NCI-H2171 treated with DMSO at 0.1 percent for 48 hours (cell line): ENCODE data around the gene ROCK2.

Source experiments
- DNase-seq: peaks from one replicate; lab custom pipeline; 2025; lab: John Stamatoyannopoulos, UW

ROCK2 gene

GRCh38 chr2:11310212-11310611 is 34.2 kb downstream of the ROCK2 start:
- peak; percentile 24 for DNase-seq

DNA sequence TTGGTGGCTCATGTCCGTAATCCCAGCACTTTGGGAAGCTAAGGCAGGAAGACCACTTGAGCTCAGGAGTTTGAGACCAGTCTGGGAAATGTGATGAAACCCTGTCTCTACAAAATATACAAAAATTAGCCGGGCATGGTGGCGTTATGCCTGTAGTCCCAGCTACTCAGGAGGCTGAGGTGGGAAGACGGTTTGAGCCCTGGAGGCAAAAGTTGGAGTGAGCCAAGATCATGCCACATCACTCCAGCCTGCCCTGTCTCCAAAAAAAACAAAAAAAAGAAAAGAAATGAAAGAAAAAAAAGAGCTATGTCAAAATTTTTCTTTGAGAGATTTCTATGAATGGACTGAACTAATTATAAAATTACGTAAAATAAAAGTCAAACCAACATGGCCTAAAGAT is 34.7 kb downstream of the ROCK2 start:
- DNase-seq = no peak

DNA sequence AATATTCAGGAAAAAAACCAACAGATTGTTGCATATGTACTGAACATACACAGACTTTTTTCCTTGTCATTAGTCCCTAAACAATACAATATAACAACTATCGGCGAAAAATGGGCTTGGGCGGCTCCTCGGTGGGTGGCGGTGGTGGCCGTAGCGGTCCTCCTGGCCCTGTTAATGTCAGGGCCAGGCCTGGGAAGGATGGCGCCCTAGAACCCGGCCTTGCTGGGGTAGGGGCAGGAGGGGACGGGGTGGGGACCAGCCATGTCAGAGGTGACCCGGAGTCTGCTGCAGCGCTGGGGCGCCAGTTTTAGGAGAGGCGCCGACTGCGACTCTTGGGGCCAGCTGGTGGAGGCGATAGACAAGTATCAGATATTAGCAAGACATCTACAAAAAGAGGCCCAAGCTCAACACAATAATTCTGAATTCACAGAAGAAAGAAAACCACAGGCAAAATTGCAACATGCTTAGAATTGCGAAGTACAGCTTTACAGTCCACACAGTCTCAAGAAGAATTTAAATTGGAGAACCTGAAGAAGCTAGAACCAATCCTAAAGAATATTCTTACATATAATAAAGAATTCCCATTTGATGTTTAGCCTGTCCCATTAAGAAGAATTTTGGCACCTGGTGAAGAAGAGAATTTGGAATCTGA is 36.5 kb downstream of the ROCK2 start:
- DNase-seq = no peak

DNA sequence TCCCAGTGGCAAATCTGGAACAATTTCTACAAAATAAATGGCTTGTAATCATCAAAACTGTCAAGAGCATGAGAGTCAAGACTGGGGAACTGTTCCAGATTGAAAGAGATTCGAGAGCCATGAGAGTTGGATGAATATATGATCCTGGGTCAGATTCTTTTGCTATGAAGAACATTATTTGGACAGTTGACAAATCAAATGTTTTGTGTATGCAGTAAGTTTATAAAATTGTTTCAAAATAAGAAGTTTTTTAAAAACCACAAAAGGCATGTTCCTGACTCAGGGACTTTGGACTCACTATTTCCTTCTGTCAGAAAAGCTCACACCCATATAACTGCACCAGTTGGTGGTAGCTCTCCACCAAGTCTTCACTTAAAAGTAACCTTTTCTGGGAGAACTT is 38.5 kb downstream of the ROCK2 start:
- DNase-seq = no peak

DNA sequence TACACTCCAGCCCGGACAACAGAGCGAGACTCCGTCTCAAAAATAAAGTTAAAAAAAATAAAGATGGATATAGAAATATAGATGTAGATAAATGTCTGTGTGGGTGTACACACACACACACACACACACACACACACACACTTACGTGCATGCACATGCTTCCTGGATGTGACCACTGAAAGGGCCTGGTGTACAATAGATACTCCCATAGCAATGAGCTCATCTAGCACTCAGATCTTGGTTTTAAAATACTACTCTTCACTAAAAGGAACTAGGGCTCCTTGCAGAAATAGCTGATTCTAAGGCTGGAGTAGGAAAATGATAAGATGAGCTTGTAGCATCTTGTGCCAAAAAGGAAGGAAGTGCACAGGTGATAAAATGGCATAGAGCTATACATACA is 39.1 kb downstream of the ROCK2 start:
- no peak for DNase-seq

DNA sequence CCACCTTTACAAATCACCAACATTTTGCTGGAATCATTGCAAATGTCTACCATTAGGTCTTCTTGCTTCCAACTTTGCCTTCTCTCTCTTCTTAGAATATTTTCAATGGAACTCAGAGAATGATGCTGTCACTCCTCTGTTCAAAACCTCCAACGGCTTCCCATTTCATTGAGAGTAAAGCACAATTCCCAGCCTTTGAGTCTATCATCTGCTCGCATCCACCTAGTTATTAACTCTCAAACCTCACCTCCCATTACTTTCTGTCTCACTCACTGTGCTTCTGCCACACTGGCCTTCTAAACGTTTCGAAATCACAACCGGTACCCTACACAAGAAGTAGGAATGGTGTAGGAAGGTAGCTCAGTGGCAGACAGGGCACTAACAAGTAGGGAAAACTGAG is 40.0 kb downstream of the ROCK2 start:
- no peak for DNase-seq

- no peak for DNase-seq
Measured at GRCh38 chr2:11303290-11304013, 41.0 kb downstream of the ROCK2 start.

DNA sequence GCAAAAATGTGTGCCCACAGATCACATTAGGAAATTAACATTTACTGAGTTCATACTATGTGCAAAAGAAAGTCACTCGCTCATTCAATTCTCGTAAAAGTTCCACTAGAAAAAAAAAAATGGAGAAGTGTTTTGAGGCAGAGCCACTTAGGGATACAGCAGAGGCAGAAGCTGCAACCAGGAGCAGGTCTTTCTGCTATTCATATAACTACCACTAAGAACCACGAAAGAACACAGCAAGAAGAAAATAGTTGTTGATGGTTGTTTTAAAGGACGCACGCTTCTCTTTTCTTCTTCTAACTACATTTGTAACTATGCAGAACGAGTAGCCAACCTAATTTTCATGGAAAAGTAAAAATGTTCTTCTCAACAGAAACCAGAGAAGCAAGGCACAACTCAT is 45.0 kb downstream of the ROCK2 start:
- no peak for DNase-seq

DNA sequence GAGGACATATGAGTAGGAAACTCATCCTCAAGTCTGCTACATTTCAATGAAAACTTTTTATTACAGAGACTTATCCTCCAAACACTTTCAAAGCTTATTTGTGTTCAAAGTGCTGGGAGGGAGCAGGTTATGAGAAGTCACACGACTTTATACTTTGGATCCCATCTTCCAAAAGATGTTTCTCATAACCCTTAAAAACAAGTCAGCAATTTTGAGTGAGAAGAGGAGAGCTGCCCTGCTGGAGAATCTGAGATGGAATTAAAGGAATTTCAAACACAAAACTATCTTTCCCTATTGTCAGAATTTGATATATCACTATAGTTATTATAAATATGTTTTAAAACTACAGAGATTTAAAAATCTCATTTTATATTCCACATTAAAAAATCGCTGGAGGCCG is 45.8 kb downstream of the ROCK2 start:
- no peak for DNase-seq

DNA sequence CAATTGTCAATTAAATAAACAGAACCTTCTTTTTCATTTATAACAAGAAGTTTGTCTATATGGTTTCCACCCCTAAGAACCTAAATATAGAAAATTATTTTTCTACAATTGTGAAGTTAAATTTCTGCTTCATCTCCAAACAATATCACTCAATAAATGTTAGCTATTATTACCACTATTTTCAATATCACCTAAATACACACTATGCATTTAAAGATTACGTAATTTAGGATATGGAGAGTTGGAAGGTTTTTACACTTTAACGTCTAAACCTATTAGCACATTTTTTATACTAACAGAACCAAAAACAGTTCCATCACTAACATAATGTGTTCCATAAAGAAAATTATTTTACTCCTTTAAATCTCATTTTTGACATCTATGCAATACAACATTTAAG is 48.0 kb downstream of the ROCK2 start:
- no peak for DNase-seq

GRCh38 chr2:11292464-11293255 is 51.8 kb downstream of the ROCK2 start:
- no peak for DNase-seq

DNA sequence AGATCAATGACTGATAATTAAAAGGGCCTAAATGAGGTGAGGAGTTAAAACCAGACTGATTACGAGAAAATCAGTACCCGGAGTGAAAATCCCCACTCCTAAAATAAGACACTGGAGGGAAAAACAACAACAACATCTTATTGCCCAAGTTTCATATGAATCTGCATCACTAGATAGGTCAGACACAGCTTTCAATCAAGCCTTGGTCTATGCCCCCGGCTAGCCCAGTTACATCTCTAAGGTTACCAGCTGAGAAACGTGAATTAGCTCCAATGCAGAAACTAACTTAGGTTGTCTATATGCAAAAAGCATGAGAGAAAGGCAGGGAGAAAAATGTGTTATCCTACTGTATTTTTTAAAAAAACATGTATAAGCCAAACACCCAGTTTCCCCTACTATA is 53.7 kb downstream of the ROCK2 start:
- no peak for DNase-seq

- DNase-seq = no peak
Measured at GRCh38 chr2:11290211-11290610, 54.2 kb downstream of the ROCK2 start.

- DNase-seq = no peak
Measured at GRCh38 chr2:11288431-11288830, 56.0 kb downstream of the ROCK2 start.

GRCh38 chr2:11286749-11287148 is 57.7 kb downstream of the ROCK2 start:
- no peak for DNase-seq

GRCh38 chr2:11286323-11286722 is 58.1 kb downstream of the ROCK2 start:
- no peak for DNase-seq

- DNase-seq = no peak
Measured at GRCh38 chr2:11285499-11285898, 58.9 kb downstream of the ROCK2 start.

DNA sequence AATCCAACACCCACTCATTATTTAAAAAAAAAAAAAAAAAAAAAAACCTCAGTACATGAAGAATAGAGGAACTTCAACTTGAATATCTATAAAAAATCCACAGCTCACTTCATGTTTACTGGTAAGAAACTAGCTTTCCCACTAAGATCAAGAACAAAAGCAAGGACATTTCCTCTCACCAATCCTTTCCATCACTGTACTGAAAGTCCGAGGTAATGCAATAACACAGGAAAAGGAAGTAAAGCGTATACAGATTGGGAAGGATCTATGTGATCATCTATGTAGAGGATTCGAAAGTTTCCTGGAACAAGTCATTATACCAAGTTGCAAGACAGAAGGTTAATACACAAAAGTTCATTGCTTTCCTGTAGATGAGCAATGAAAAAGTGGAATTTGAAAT is 63.2 kb downstream of the ROCK2 start:
- DNase-seq = no peak

GRCh38 chr2:11280713-11281112 is 63.7 kb downstream of the ROCK2 start:
- DNase-seq = no peak

DNA sequence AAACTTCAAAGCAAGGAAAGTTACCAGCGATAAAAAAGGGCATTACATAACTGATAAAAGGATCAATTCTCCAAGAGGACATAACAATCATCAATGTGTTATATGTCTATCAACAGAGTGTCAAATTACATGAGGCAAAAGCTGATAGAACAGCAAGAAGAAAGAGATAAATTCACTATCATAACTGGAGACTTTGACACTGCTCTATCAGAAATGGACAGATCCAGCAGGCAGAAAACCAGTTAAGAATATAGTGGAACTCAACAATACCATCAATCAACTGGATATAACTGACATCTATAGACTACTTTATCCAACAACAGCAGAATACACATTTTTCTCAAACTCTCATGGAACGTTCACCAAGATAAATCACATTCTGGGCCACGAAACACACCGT is 65.0 kb downstream of the ROCK2 start:
- no peak for DNase-seq

- DNase-seq = no peak
Measured at GRCh38 chr2:11278219-11278618, 66.2 kb downstream of the ROCK2 start.

DNA sequence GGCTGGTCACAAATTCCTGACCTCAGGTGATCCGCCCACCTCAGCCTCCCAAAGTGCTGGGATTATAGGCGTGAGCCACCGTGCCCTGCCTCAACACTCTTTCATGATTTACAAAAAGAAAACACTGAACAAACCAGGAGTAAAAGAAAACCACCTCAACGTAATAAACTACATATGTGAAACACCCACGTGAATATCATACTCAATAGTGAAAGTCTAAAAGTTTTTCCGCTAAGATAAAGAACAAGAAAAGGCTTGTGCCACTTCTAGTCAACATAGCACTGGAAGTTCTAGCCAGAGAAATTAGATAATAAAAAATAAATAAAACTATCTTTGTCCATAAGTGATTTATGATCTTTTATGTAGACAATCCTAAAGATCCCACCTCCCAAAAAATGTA is 68.5 kb downstream of the ROCK2 start:
- DNase-seq = no peak

DNA sequence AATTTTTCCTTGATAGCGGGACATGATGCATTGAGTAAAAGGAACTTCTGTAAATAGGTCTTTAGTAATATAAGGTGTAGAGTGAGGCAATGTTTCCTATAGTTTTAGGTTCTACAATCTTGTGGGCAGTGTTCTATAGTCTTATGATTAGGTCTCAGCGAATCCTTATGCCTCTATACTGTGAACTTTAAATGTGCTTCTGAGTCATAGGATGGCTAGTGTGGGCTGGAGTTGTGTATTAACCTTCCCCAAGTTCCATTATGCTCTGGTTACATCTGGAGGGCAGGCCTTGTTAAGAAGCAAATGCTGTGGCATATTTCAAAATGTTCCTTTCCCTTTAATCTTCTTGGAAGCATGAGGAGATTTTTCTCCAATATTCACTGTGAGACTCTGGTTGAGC is 73.5 kb downstream of the ROCK2 start:
- DNase-seq = no peak
